ENCODE results near the gene FCHO2. TPM values are rescaled to one million over a fixed set of nuclear protein-coding genes. Genes with fewer than 3 reads are reported as not detected.

The FCHO2 gene
- total and polyA plus RNA-seq, 2 of the 4 experiments (the other 2 are of a cell fraction), result 6.1 to 23.5 TPM

DNA sequence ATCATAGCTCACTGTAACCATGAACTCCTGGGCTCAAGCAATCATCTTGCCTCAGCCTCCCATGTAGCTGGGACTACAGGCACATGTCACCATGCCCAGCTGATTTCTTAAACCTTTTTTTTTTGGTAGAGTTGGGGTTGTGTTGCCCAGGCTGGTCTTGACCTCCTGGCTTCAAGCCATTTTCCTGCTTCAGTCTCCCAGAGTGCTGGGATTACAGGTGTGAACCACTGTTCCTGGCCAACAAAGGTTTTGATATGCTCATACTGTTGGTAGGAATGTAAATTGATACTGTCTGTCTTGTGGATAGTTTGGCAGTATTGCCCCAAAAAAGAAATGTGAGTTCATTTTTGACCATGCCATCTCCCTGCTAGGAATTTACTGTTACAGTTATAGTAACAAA, 87.2 kb downstream of the FCHO2 start:
- Histone ChIP-seq H2BK15ac (ENCODE audit: low read depth, low read length) (no peak overlapping the region), H4K5ac (ENCODE audit: low read depth, low read length) (no peak overlapping the region), H4K20me1 (ENCODE audit: insufficient read depth, low read length) (no peaks in the 10 kb centered on the region), H2BK120ac (ENCODE audit: low read depth, low read length) (no peak overlapping the region), H3K18ac (ENCODE audit: low read depth, low read length) (no peak overlapping the region), H3K9ac (ENCODE audit: low read depth, low read length) (no peak overlapping the region), H2AFZ (replicated peaks; ENCODE audit: low read length, poor library complexity) (no peak overlapping the region), H3K14ac (replicated peaks; ENCODE audit: low read depth, low read length) (no peak overlapping the region), H2AK5ac (ENCODE audit: low read depth, low read length) (no peak overlapping the region), H3K23ac (ENCODE audit: low read depth, low read length) (no peak overlapping the region), H3K4me3 (ENCODE audit: insufficient read depth, low read depth, low read length) (no peak overlapping the region), H2AK9ac (replicated peaks; ENCODE audit: low read depth, low read length, poor library complexity) (no peak overlapping the region), H3K4me1 (ENCODE audit: control insufficient read depth, insufficient read depth, low read length) (no peaks in the 10 kb centered on the region), H3K9me3 (ENCODE audit: control insufficient read depth, insufficient read depth, low read length) (no peaks in the 10 kb centered on the region), H4K91ac (ENCODE audit: insufficient read depth, low read depth, low read length) (no peak overlapping the region), H2BK5ac (ENCODE audit: low read depth, low read length, poor library complexity, severe bottlenecking) (no peak overlapping the region), H3K27me3 (ENCODE audit: control insufficient read depth, insufficient read depth, low read length) (no peaks in the 10 kb centered on the region), H2BK20ac (ENCODE audit: low read depth, low read length) (no peak overlapping the region), H3K4me2 (ENCODE audit: low read depth, low read length) (no peak overlapping the region), H3K79me1 (ENCODE audit: low read depth in 1 of 2, low read length in 2 of 2) (peaks cover 3 to 11% of the 10 kb centered on the region in 2 experiments; a peak in 2 of 4 replicates), H4K8ac (ENCODE audit: low read depth in 2 of 2, low read length in 2 of 2) (no peak overlapping the region), H3K56ac (ENCODE audit: extremely low read depth, insufficient read depth, low read length) (no peak overlapping the region), H3K27ac (ENCODE audit: insufficient read depth, low read length) (no peak overlapping the region), H3K9me1 (ENCODE audit: insufficient read depth, low read length) (0 out of 2 replicates have a peak, but pooled peaks cover 6% of the 10 kb centered on the region), H3K36me3 (ENCODE audit: control insufficient read depth, insufficient read depth, low read length) (peaks cover 4% of the 10 kb centered on the region), H3K4ac (ENCODE audit: low read depth, low read length) (no peak overlapping the region)
- ATAC-seq (ENCODE audit: low read depth) (no peak), DNase-seq (no peak)
- dilution Hi-C loops (cut with HindIII; ENCODE audit: low sequenced_read_pairs, unreplicated experiment), result no loop called here
- in situ Hi-C loops (cut with MboI; ENCODE audit: low sequenced_read_pairs), result no loop called here
- POLR2A ChIA-PET (ENCODE audit: unreplicated experiment), result no interaction called here
- TF ChIP-seq, protein P1, sequence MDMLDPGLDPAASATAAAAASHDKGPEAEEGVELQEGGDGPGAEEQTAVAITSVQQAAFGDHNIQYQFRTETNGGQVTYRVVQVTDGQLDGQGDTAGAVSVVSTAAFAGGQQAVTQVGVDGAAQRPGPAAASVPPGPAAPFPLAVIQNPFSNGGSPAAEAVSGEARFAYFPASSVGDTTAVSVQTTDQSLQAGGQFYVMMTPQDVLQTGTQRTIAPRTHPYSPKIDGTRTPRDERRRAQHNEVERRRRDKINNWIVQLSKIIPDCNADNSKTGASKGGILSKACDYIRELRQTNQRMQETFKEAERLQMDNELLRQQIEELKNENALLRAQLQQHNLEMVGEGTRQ (IDR thresholded peaks at IDR 0.05; ENCODE audit: low read depth, low read length), result no peak
- no peak for TF ChIP-seq MAZ (IDR thresholded peaks at IDR 0.05; ENCODE audit: borderline replicate concordance, low read depth, low read length)
- no peak for TF ChIP-seq RAD21 (IDR thresholded peaks at IDR 0.05; ENCODE audit: low read length)
- no peak for TF ChIP-seq CEBPB (IDR thresholded peaks at IDR 0.05; ENCODE audit: low read depth, low read length)
- TF ChIP-seq SMC3 (IDR thresholded peaks at IDR 0.05; ENCODE audit: low read depth, low read length), result no peak
- intact Hi-C loops (cut with micrococcal nuclease), result no loop called here
- no TSS peak for BruUV-seq (replicated peaks)
- CTCF ChIA-PET, result no interaction called here

Measured in IMR-90 (cell line).